Left renal cortex interstitium (tissue), 4 donors: ENCODE data around the gene C22orf42. TPM values are rescaled to one million over a fixed set of nuclear protein-coding genes. Genes with fewer than 3 reads are reported as not detected.
A peak's percentile ranks its signal among the peaks of the same experiment; 100 is the strongest.
"Not testable (repeated sequence)": the region's sequence is repeated elsewhere in the genome, so short reads cannot be mapped to it uniquely, and the experiment has no call there.

Experiments used
- DNase-seq, 4 donors: peaks; one replicate each; pipeline ENCODE4 v3.0.0-alpha.2; 2013; ENCODE audit warnings: low read depth in 4 of 4, low spot score in 2 of 4, missing footprints in 1 of 4
- polyA plus RNA-seq, 4 donors: library from polyadenylated mRNA; unstranded; fragments of 120-200 nt; gene quantifications; one replicate each; pipeline ENCODE4 v1.2.1, GENCODE V29; 2013; ENCODE audit not compliant: insufficient read length in 4 of 4

C22orf42 gene
- polyA plus RNA-seq, 4 donors: not detected

DNA sequence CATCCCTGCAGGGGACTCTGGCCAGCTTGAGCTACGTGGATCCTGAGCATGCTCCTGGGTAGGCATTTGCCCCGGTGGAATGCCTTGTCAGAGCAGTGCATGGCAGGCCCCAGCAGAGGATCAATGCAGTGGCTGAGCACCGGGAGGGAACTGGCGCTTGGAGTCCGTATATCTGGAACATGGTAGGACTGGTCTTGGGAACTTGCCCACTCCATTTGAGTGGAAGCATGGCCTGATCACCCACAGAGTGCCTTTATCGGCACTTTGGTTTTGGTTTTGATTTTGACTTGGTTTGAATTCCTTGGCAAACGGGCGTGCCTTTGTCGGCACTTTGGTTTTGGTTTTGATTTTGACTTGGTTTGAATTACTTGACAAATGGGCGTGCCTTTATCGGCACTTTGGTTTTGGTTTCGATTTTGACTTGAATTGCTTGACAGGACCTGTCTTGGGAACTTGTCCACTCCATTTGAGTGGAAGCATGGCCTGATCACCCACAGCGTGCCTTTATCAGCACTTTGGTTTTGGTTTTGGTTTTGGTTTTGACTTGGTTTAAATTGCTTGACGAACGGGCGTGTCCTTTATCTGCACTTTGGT lies 21.3 kb downstream of the C22orf42 start:
- not testable (repeated sequence) for DNase-seq

- DNase-seq: not testable (repeated sequence)
Measured at GRCh38 chr22:32136881-32137280, 22.2 kb downstream of the C22orf42 start.

DNA sequence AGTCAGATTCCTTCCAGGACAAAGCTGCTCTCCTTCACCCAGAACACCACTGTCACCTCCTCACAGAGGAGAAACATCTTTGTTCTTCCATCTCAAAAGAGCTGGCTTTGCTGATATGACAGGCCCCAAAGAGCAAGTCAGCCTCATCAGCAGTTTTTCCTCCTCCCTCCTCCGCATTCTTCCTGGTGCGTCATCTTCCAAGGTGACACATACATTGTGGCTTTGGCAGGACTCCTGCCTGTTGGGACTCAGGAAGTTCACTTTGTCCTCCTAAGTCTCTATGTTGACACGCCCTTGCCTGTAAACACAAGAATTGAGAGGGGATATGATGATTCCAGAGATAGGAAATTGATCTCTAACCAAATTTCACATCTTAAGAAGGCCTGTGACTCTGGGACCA lies 23.1 kb downstream of the C22orf42 start:
- not testable (repeated sequence) for DNase-seq

DNA sequence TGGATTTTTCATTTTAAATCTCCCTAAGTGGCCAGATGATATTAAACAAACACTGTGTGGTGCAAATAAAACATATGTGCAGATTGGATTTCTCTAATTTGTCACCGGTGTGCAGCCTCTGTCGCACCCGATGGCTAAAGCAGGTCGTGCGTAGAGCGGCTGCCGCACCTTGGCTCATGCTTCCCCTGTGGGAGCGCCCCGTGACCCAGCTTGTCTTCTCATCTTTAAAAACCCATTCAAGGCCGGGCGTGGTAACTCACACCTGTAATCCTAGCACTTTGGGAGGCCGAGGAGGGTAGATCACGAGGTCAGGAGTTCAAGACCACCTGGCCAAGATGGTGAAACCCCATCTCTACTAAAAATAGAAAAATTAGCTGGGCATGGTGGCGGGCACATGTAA lies 24.3 kb downstream of the C22orf42 start:
- not testable (repeated sequence) for DNase-seq

- no peak for DNase-seq
Measured at GRCh38 chr22:32132783-32133182, 26.3 kb downstream of the C22orf42 start.

GRCh38 chr22:32132126-32132525 lies 27.0 kb downstream of the C22orf42 start:
- DNase-seq: no peak

- no peak for DNase-seq
Measured at GRCh38 chr22:32130464-32130863, 28.6 kb downstream of the C22orf42 start.

- no peak for DNase-seq
Measured at GRCh38 chr22:32127904-32128303, 31.2 kb downstream of the C22orf42 start.

DNA sequence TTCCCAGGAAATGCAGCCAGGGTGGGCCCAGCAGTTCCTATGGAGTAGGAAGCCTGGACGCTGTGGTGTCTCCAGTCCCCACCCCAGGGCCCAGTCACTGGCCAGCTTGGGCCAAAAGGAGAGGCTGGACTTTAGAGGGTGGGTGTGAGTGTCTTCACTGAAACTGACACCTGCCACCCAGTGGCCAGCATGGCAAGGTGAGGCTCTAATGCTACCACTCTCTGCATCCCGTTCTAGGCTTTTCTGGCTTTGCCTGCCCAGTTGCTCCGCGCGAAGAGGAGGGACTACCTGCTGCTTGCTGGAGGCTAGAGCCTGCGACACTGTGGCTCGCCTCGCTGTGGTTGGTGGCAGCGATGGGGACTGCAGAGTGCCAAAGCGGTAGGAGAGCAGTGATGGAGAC lies 35.4 kb downstream of the C22orf42 start:
- DNase-seq: no peak

GRCh38 chr22:32122899-32123298 lies 36.2 kb downstream of the C22orf42 start:
- no peak for DNase-seq

- no peak for DNase-seq
Measured at GRCh38 chr22:32120603-32121002, 38.5 kb downstream of the C22orf42 start.

DNA sequence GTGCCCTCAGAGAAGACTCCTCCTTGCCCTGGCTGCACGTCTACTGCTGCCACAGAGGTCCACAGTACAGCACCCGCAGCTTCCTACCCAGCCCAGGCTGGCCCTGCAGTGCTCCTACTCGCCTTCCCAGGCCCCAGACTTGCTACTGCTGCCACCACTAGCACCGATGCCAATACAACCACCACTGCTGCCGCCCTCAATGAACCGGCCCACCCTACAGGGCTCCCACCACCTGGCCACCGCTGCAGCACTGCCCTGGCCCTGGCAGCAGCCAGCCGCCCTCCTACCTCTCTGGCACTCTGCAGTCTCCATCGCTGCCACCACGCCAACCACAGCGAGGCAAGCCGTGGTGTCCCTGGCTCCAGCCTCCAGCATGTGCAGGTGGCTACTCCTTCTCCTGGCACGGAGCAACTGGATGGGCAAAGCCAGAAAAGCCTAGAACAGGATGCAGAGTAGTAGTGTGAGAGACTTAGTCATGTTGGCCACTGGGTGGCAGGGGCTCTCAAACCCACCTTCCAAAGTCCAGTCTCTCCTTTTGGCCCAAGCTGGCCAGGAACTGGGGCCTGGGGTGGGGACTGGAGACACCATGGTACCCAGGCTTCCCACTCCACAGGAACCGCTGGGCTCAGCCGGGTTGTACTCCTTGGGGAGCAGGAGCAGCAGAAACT lies 39.4 kb downstream of the C22orf42 start:
- DNase-seq: no peak

- no peak for DNase-seq
Measured at GRCh38 chr22:32112380-32112779, 46.7 kb downstream of the C22orf42 start.

DNA sequence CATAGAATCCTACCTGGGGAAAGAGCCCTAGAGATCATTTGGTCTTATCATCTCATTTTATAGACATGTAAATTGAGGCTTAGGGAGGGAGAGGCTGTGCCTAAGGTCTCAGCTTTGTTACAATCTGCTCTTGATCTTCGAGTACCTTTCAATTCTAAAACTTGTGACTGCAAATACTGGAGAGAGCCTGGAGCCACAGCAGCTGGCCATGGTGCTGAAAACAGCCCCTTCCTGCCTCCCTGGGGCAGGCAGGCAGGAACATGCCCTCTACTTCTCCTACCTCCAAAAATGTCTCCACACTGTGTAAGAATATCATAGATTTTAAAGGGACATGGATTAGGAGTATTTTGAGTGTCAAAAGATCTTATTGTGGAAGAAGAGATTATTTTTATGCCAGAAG lies 52.2 kb downstream of the C22orf42 start:
- peak in 3 of 4 donors; percentile 3 to 25 (median 3) for DNase-seq

DNA sequence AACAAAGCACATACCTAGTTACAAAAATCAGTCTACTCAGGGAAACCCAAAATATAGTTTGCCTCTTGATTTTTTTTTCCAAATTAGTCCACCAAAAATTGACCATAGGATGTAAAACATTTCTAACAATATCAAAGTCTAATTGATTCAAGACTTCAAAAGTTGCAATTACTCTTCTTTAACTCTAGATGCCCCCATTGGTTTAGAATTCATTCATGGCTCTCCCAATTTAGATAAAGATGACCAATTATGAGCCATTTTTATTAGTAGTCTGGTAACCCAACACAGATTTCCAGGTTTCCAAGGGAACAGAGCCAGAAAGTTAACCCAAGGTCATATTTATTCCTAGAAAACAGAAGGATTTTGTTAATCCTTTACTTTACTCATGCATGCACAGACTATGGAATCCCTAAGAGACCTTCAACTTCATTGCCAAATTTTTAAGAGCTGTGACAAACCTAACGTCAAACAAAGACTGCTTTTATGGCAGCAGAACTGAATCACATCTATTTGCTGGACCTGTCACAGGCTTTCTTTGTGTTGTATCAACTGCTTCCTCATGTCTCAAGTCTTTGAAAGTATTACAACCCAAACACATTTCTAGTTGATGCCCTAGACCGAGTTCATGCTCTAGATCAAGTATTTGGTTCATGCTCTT lies 55.3 kb downstream of the C22orf42 start:
- DNase-seq: no peak

GRCh38 chr22:32100711-32101110 lies 58.4 kb downstream of the C22orf42 start:
- DNase-seq: no peak

Other genes starting within 250 kb of the C22orf42 start
- 100 to 1,000 TPM in 3 of 4 donors, 10 to 100 TPM in 1; 98.9 to 137 (median 113) TPM for gene YWHAH, start 214.8 kb downstream of the C22orf42 start, polyA plus RNA-seq
- gene SLC5A1, start 116.0 kb downstream of the C22orf42 start, polyA plus RNA-seq: 1 to 10 TPM in 1 of 4 donors, under 1 TPM in 3; 0.32 to 1.2 (median 0.44) TPM
- gene RFPL2, start 45.8 kb upstream of the C22orf42 start, polyA plus RNA-seq: under 1 TPM; 0.23 to 0.56 (median 0.36) TPM
- 1 to 10 TPM in 3 of 4 donors, under 1 TPM in 1; 0.65 to 2.3 (median 1.5) TPM for gene SLC5A4, start 96.0 kb upstream of the C22orf42 start, polyA plus RNA-seq
- not detected for gene RFPL3, start 198.6 kb upstream of the C22orf42 start, polyA plus RNA-seq